A673 (cell line): Measurements from ENCODE around the gene ST3GAL6.

Source experiments
- CTCF ChIP-seq: fragments of 300-800, 200-600 bp; sonication (generic); conservative IDR thresholded peaks from 2 replicates; pipeline ENCODE4 v1.5.1; 2017; ENCODE audit warnings: low read depth, mild to moderate bottlenecking, antibody characterized with exemption, low read length, moderate library complexity, mixed read lengths
- EZH2 ChIP-seq: fragments of 200-600 bp; sonication (generic); IDR thresholded peaks from 2 replicates; pipeline ENCODE4 v1.6.1; 2017; ENCODE audit warnings: borderline replicate concordance, low read depth, mild to moderate bottlenecking, mixed read lengths, antibody characterized with exemption, low read length; ENCODE audit not compliant: poor library complexity, severe bottlenecking

DNA sequence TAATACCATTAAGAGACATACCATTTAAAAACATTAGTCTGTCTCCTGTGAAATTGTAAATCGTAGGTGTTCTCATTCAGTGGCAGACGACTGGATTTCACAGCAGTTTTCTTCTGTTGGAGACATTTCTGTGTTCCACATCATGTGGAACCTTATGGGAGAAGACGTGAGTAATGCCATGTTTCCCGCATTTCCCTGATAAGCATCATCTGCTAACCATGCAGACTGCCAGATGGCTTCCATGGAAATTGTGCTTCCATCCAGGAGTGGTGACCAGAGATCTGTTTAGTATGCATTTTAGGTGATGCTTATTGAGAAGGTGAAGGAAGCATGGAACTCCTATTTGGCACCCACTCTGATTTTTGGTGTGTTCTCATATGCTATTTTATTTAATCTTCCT is 28.4 kb upstream of the ST3GAL6 start:
- TF ChIP-seq CTCF (no peak), EZH2 (no peak)
